ENCODE results near the gene TRIM39. TPM values are rescaled to one million over a fixed set of nuclear protein-coding genes. Genes with fewer than 3 reads are reported as not detected.

TRIM39 gene
- total RNA-seq, result 5.9 and 6.8 TPM in 2 replicates

GRCh38 chr6:30326526-30327231, at the start of gene TRIM39:
TSS of gene TRIM39 (plus strand) at chr6:30326927. CDS start at chr6:30329318, 2,391 bp downstream.

GRCh38 chr6:30344868-30345671, 18.3 kb downstream of the TRIM39 start, which contains the start of gene RPP21:
TSS of gene RPP21 (plus strand) at chr6:30345156. CDS start at chr6:30345172, 16 bp downstream.

Other genes starting within 250 kb of the TRIM39 start
- not detected in 2 replicates for gene TRIM31, start 213.8 kb upstream of the TRIM39 start, total RNA-seq
- not detected in 2 replicates for gene TRIM40, start 190.8 kb upstream of the TRIM39 start, total RNA-seq
- gene TRIM10, start 165.7 kb upstream of the TRIM39 start, total RNA-seq, result not detected in 2 replicates
- gene TRIM15, start 163.4 kb upstream of the TRIM39 start, total RNA-seq, result not detected in 2 replicates
- gene TRIM26, start 113.5 kb upstream of the TRIM39 start, total RNA-seq, result 25.2 and 33.3 TPM in 2 replicates
- gene RPP21, start 18.2 kb downstream of the TRIM39 start, total RNA-seq, result 52.2 and 53.2 TPM in 2 replicates
- 238 and 244 TPM in 2 replicates for gene HLA-E, start 162.6 kb downstream of the TRIM39 start, total RNA-seq
- gene GNL1, start 229.6 kb downstream of the TRIM39 start, total RNA-seq, result 31.1 and 31.2 TPM in 2 replicates
- gene PRR3, start 230.4 kb downstream of the TRIM39 start, total RNA-seq, result 5.6 and 5.7 TPM in 2 replicates
- 33.8 and 43.1 TPM in 2 replicates for gene ABCF1, start 244.5 kb downstream of the TRIM39 start, total RNA-seq

Data from cardiac ventricle fibroblast (primary cell).